WTC11 (cell line): ENCODE data around the gene LACTBL1. TPM values are rescaled to one million over a fixed set of nuclear protein-coding genes. Genes with fewer than 3 reads are reported as not detected.

Source experiments
- ATAC-seq: fragments of 200-7000 bp; cut with Tn5 transposase; 2 replicates; pipeline ENCODE4 v1.10.0; 2021; ENCODE audit warnings: mild to moderate bottlenecking, moderate library complexity
- Bru-seq: library from RNA; stranded (reverse); fragments of 400-500 nt; gene quantifications from one replicate; lab custom pipeline; 2021; lab: Mats Ljungman, UMichigan
- CTCF ChIA-PET: fragments of 300-600 bp; sonication (Branson Sonifier 250); formaldehyde crosslinking; loops from one replicate; lab custom pipeline; 2021; ENCODE audit warnings: antibody characterized with exemption; lab: Charles Lee
- POLR2A ChIA-PET: fragments of 350-600 bp; sonication (Branson Sonifier 250); formaldehyde crosslinking; loops from one replicate; lab custom pipeline; 2021; ENCODE audit warnings: antibody characterized with exemption; lab: Charles Lee
- DNase-seq: peaks from one replicate; pipeline ENCODE4 v3.0.0; 2021; ENCODE audit warnings: low spot score
- H3K27ac Mint-ChIP-seq: 2 replicates; pipeline ENCODE4 v1.8.0; 2021; ENCODE audit warnings: mixed read lengths
- H3K27me3 Mint-ChIP-seq: 2 replicates; pipeline ENCODE4 v1.8.0; 2021; ENCODE audit warnings: low read depth, mild to moderate bottlenecking, moderate library complexity, mixed read lengths
- H3K36me3 Mint-ChIP-seq: 2 replicates; pipeline ENCODE4 v1.8.0; 2021; ENCODE audit warnings: mixed read lengths
- H3K4me1 Mint-ChIP-seq: 2 replicates; pipeline ENCODE4 v1.8.0; 2022; ENCODE audit warnings: mixed read lengths
- H3K4me3 Mint-ChIP-seq: 2 replicates; pipeline ENCODE4 v1.8.0; 2021; ENCODE audit warnings: mild to moderate bottlenecking, moderate library complexity, mixed read lengths
- H3K9me3 Mint-ChIP-seq: 2 replicates; pipeline ENCODE4 v1.8.0; 2021; ENCODE audit warnings: mixed read lengths
- ARID4B ChIP-seq: sonication (generic); formaldehyde crosslinking; IDR thresholded peaks from 2 replicates; pipeline ENCODE4 v1.8.0; 2023; ENCODE audit warnings: missing genetic modification reagents, mild to moderate bottlenecking, borderline replicate concordance
- ATF3 ChIP-seq: sonication (generic); formaldehyde crosslinking; conservative IDR thresholded peaks from 2 replicates; pipeline ENCODE4 v1.8.1; 2022; ENCODE audit warnings: mild to moderate bottlenecking, missing genetic modification reagents
- CDX4 ChIP-seq: fragments of 250-450 bp; sonication (Bioruptor Pico); IDR thresholded peaks from 2 replicates; pipeline ENCODE4 v1.9.0; 2021; ENCODE audit warnings: moderate library complexity, mild to moderate bottlenecking, inconsistent platforms, borderline replicate concordance
- CTCF ChIP-seq: fragments of 200-600 bp; IDR thresholded peaks from 2 replicates; pipeline ENCODE4 v1.8.0; 2022; ENCODE audit warnings: antibody characterized with exemption
- ERG ChIP-seq: fragments of 250-450 bp; sonication (Bioruptor Pico); IDR thresholded peaks from 2 replicates; pipeline ENCODE4 v1.8.0; 2021; ENCODE audit warnings: mild to moderate bottlenecking
- MXD4 ChIP-seq: fragments of 250-450 bp; sonication (Bioruptor Pico); IDR thresholded peaks from 2 replicates; pipeline ENCODE4 v1.8.0; 2021; ENCODE audit warnings: mild to moderate bottlenecking, moderate library complexity, borderline replicate concordance
- MYBL2 ChIP-seq: sonication (generic); formaldehyde crosslinking; IDR thresholded peaks from 2 replicates; pipeline ENCODE4 v1.8.1; 2023; ENCODE audit warnings: mild to moderate bottlenecking, moderate library complexity, missing genetic modification reagents
- NR1H2 ChIP-seq: sonication (generic); formaldehyde crosslinking; IDR thresholded peaks from 2 replicates; pipeline ENCODE4 v1.9.0; 2021; ENCODE audit warnings: mild to moderate bottlenecking, moderate library complexity, missing genetic modification reagents
- NR2C2 ChIP-seq: sonication (generic); formaldehyde crosslinking; IDR thresholded peaks from 2 replicates; pipeline ENCODE4 v1.8.0; 2022; ENCODE audit warnings: mild to moderate bottlenecking, missing genetic modification reagents
- PRDM15 ChIP-seq: sonication (generic); formaldehyde crosslinking; IDR thresholded peaks from 2 replicates; pipeline ENCODE4 v1.8.0; 2022; ENCODE audit warnings: missing genetic modification reagents
- PREB ChIP-seq: sonication (generic); formaldehyde crosslinking; IDR thresholded peaks from 2 replicates; pipeline ENCODE4 v1.8.1; 2022; ENCODE audit warnings: mild to moderate bottlenecking, missing genetic modification reagents, moderate library complexity, borderline replicate concordance
- RELA ChIP-seq: sonication (generic); formaldehyde crosslinking; IDR thresholded peaks from 2 replicates; pipeline ENCODE4 v1.8.1; 2022; ENCODE audit warnings: missing genetic modification reagents, mild to moderate bottlenecking, borderline replicate concordance
- TP53 ChIP-seq: sonication (generic); formaldehyde crosslinking; IDR thresholded peaks from 2 replicates; pipeline ENCODE4 v1.8.1; 2023; ENCODE audit warnings: mild to moderate bottlenecking, missing genetic modification reagents
- ZNF121 ChIP-seq: sonication (generic); formaldehyde crosslinking; IDR thresholded peaks from 2 replicates; pipeline ENCODE4 v1.8.0; 2023; ENCODE audit warnings: missing genetic modification reagents
- ZNF138 ChIP-seq: sonication (generic); formaldehyde crosslinking; conservative IDR thresholded peaks from 2 replicates; pipeline ENCODE4 v1.8.1; 2022; ENCODE audit warnings: mild to moderate bottlenecking, moderate library complexity, missing genetic modification reagents
- ZNF396 ChIP-seq: fragments of 250-450 bp; sonication (Bioruptor Pico); IDR thresholded peaks from 2 replicates; pipeline ENCODE4 v1.8.0; 2021; ENCODE audit warnings: mild to moderate bottlenecking, moderate library complexity, borderline replicate concordance
- ZNF532 ChIP-seq: fragments of 250-450 bp; sonication (Bioruptor Pico); IDR thresholded peaks from 2 replicates; pipeline ENCODE4 v1.9.0; 2021; ENCODE audit warnings: mild to moderate bottlenecking, borderline replicate concordance
- long read RNA-seq, 3 experiments: library from RNA in 1 of 3; library from capped mRNA in 1 of 3; library from polyadenylated mRNA in 1 of 3; unstranded in 2 of 3; stranded (forward) in 1 of 3; transcript quantifications; one replicate each; pipeline ENCODE4 v2.0.0, GENCODE V29; 2021
- total RNA-seq: library from RNA; stranded (reverse); gene quantifications from 3 replicates; pipeline ENCODE4 v1.2.3, GENCODE V29; 2021

The LACTBL1 gene
- total RNA-seq (not detected in 3 replicates), Bru-seq, nascent RNA (not detected)
- long read RNA-seq, experiment 1 = 0 reads
- long read RNA-seq, experiment 2 = 0 reads
- long read RNA-seq, experiment 3 = 0 reads

- POLR2A ChIA-PET = no interaction called here
- H3K36me3 Mint-ChIP-seq = no peaks in the 10 kb centered on the region
- H3K4me3 Mint-ChIP-seq = no peak within 1 kb of the TSS
- CTCF ChIA-PET = interaction anchor here (0.6 to 3.2 kb wide), 4 partner anchors 9 to 212 kb away, joined by 3 to 13 read pairs (median 10); no protein-coding TSS in a partner anchor
- ATAC-seq (no peak), DNase-seq (no peak)
- H3K27ac Mint-ChIP-seq = no peak within 1 kb of the TSS
- peaks cover 4% of the 10 kb centered on the region; the same call in 1 of the 2 replicates for H3K9me3 Mint-ChIP-seq
- peaks cover 17% of the 10 kb centered on the region for H3K4me1 Mint-ChIP-seq
- peaks cover 17% of the 10 kb centered on the region for H3K27me3 Mint-ChIP-seq
- TF ChIP-seq ATF3 (no peak), ZNF138 (CRISPR knock-in tag) (no peak), ERG (CRISPR knock-in tag) (no peak), NR2C2 (CRISPR knock-in tag) (no peak), PRDM15 (CRISPR knock-in tag) (no peak), PREB (CRISPR knock-in tag) (no peak), MXD4 (CRISPR knock-in tag) (no peak), CDX4 (CRISPR knock-in tag) (no peak), ZNF396 (CRISPR knock-in tag) (no peak), NR1H2 (CRISPR knock-in tag) (no peak), ZNF532 (CRISPR knock-in tag) (no peak), MYBL2 (CRISPR knock-in tag) (no peak), ARID4B (CRISPR knock-in tag) (no peak), CTCF (no peak), ZNF121 (CRISPR knock-in tag) (no peak), TP53 (CRISPR knock-in tag) (no peak), RELA (no peak)
Observed at GRCh38 chr1:22972760-22973159, at the start of gene LACTBL1. Gene LACTBL1, minus strand, starts transcription at chr1:22972866. Its CDS starts 550 bp downstream, at chr1:22972316.
